Right lobe of liver (tissue), 6 donors: ENCODE data around the gene PPCS. TPM values are rescaled to one million over a fixed set of nuclear protein-coding genes. Genes with fewer than 3 reads are reported as not detected.

ENCODE experiments used
- ATAC-seq, 4 donors: fragments of 200-7000 bp; cut with Tn5 transposase; one replicate each; pipeline ENCODE4 v1.9.1; 2020; ENCODE audit warnings: mild to moderate bottlenecking in 4 of 4, moderate library complexity in 4 of 4
- DNase-seq, 3 donors: peaks; one replicate each; pipeline ENCODE4 v3.0.0-alpha.2; 2020
- H3K27ac ChIP-seq, 3 donors: fragments of 200-600 bp; one replicate each; pipeline ENCODE4 v1.8.0; 2022
- H3K27me3 ChIP-seq, 2 donors: fragments of 200-600 bp; one replicate each; pipeline ENCODE4 v1.8.0; 2022
- H3K36me3 ChIP-seq, 4 donors: fragments of 200-600 bp; sonication (generic) in 1 of 4; one replicate each; pipeline versions ENCODE4 v1.5.1 to v1.8.0; 2017 to 2022; ENCODE audit warnings: control low read depth in 1 of 4
- H3K4me1 ChIP-seq, 4 donors: fragments of 200-600 bp; sonication (generic) in 1 of 4; one replicate each; pipeline versions ENCODE4 v1.5.1 to v1.8.0; 2017 to 2022; ENCODE audit warnings: control low read depth in 1 of 4
- H3K4me3 ChIP-seq, 3 donors: fragments of 200-600 bp; one replicate each; pipeline ENCODE4 v1.8.0; 2022
- H3K9me3 ChIP-seq, 4 donors: fragments of 200-600 bp; sonication (generic) in 1 of 4; one replicate each; pipeline versions ENCODE4 v1.5.1 to v1.8.0; 2017 to 2022; ENCODE audit warnings: control low read depth in 1 of 4
- CTCF ChIP-seq, 4 donors: fragments of 200-600 bp in 3 of 4; fragments of 450-650 bp in 1 of 4; IDR thresholded peaks; one replicate each; pipeline versions ENCODE4 v1.5.1 to v1.8.0; 2016 to 2022; ENCODE audit warnings: antibody characterized with exemption in 4 of 4, mild to moderate bottlenecking in 2 of 4
- POLR2A ChIP-seq: fragments of 450-650 bp; IDR thresholded peaks from one replicate; pipeline ENCODE4 v1.6.1; 2017; ENCODE audit warnings: antibody characterized with exemption, mild to moderate bottlenecking
- WGBS: methylation state at CpG from one replicate; pipeline ENCODE4 v1.1.6; 2018; ENCODE audit warnings: low coverage, low lambda C conversion rate; ENCODE audit not compliant: insufficient coverage; ENCODE audit errors: missing lambda C conversion rate; 5-methylcytosine and 5-hydroxymethylcytosine counted together
- intact Hi-C, 2 donors: fragments of 100-400 bp; cut with DNase I; formaldehyde crosslinking; loops; one replicate each; pipeline versions ENCODE4 v1.11.2 to v1.14.1; 2022
- total RNA-seq, 6 experiments: library from RNA; depleted of rRNA in 2 of 6; stranded (reverse); fragments of >200 nt in 2 of 6; fragmentation: NEBNext Ultra II Directional in 3 of 6; extraction: Animal tissue kit (Norgen Biotek cat#: 25700) in 3 of 6; gene quantifications; one replicate each; pipeline versions ENCODE4 v1.1.0 to v1.2.4, GENCODE V29; 2016 to 2023
- donor health status: DM: no; HTN: yes; CAD: no.
- donor health status: DM: no; HTN: no; CAD: no.
- donor health status: DM: no; HTN: no; CAD: no.
- donor health status: DM: no; HTN: yes; CAD: no.
- donor health status: DM: no; HTN: yes; CAD: no.

The PPCS gene
- total RNA-seq, 6 experiments from 2014 or later: 36.3 to 44.1 (median 42.7) TPM

DNA sequence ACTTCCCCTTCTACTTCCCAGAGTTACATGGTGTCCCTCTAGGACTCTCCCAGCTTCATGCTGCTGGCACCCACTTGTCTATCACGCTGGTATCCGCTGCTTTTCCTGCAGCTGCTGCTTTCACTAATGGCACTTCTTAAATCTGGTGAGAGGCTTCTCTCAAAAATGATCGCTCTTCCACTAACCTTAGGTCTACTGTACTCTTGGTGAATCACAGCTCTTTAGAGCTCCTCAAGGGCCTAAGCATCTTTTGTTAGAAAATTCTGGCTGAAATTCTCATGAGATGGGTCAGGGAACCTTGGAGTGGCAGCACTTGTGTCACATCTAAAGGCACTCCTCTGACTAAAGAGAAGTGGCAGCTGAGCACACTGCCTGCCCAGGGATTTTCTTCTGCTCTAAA, 32.7 kb upstream of the PPCS start:
- no peaks in the 10 kb centered on the region for H3K36me3 ChIP-seq
- no peaks in the 10 kb centered on the region for H3K9me3 ChIP-seq
- H3K4me1 ChIP-seq: peaks cover 0 to 10% (median 0%) of the 10 kb centered on the region in 4 donors
- no peak overlapping the region for H3K27ac ChIP-seq
- H3K4me3 ChIP-seq: no peak overlapping the region
- TF ChIP-seq CTCF (IDR thresholded peaks at IDR 0.05): no peak
- TF ChIP-seq POLR2A: no peak
- DNase-seq (no peak), ATAC-seq (no peak)
- 100% methylated on average over 3 of the region's 3 CpGs for WGBS
- H3K27me3 ChIP-seq: no peaks in the 10 kb centered on the region
- intact Hi-C loops: no loop called here

GRCh38 chr1:42424201-42424600, 32.1 kb upstream of the PPCS start:
- no peak for TF ChIP-seq CTCF (IDR thresholded peaks at IDR 0.05)
- no peak for TF ChIP-seq POLR2A
- intact Hi-C loops: no loop called here
- no peak overlapping the region for H3K4me3 ChIP-seq
- no peaks in the 10 kb centered on the region for H3K9me3 ChIP-seq
- WGBS: 90% methylated on average over 3 of the region's 4 CpGs
- no peaks in the 10 kb centered on the region for H3K27me3 ChIP-seq
- DNase-seq (no peak), ATAC-seq (no peak)
- H3K4me1 ChIP-seq: peaks cover 0 to 10% (median 0%) of the 10 kb centered on the region in 4 donors
- no peaks in the 10 kb centered on the region for H3K36me3 ChIP-seq
- H3K27ac ChIP-seq: no peak overlapping the region

GRCh38 chr1:42427240-42427639, 29.1 kb upstream of the PPCS start:
- Histone ChIP-seq H3K9me3 (no peaks in the 10 kb centered on the region), H3K27me3 (no peaks in the 10 kb centered on the region), H3K27ac (no peak overlapping the region), H3K4me1 (peaks cover 0 to 18% (median 5%) of the 10 kb centered on the region in 4 donors), H3K4me3 (no peak overlapping the region), H3K36me3 (no peaks in the 10 kb centered on the region)
- no peak for DNase-seq
- WGBS: 67% methylated on average over 4 of the region's 4 CpGs
- intact Hi-C loops: no loop called here
- TF ChIP-seq POLR2A (no peak), CTCF (IDR thresholded peaks at IDR 0.05) (no peak)
- ATAC-seq: peak in 2 of 4 donors; percentile 34 to 50

GRCh38 chr1:42429603-42430002, 26.7 kb upstream of the PPCS start:
- H3K4me3 ChIP-seq: no peak overlapping the region
- H3K4me1 ChIP-seq: peaks cover 0 to 15% (median 6%) of the 10 kb centered on the region in 4 donors
- H3K27me3 ChIP-seq: no peaks in the 10 kb centered on the region
- WGBS: 50% methylated on average over 1 of the region's 1 CpG
- ATAC-seq (peak in 1 of 4 donors; percentile 45), DNase-seq (no peak)
- intact Hi-C loops: no loop called here
- no peaks in the 10 kb centered on the region for H3K36me3 ChIP-seq
- no peak for TF ChIP-seq CTCF (IDR thresholded peaks at IDR 0.05)
- TF ChIP-seq POLR2A: no peak
- no peaks in the 10 kb centered on the region for H3K9me3 ChIP-seq
- H3K27ac ChIP-seq: no peak overlapping the region
